ENCODE results near the gene SMDT1. TPM values are rescaled to one million over a fixed set of nuclear protein-coding genes. Genes with fewer than 3 reads are reported as not detected.

SMDT1 gene
- total and polyA plus RNA-seq, 2 experiments from 2014 or later, result 3.5 to 77.0 TPM

- no peak overlapping the region for H3K27ac ChIP-seq
- no peaks in the 10 kb centered on the region for H3K9me3 ChIP-seq (ENCODE audit: low read depth)
- no peaks in the 10 kb centered on the region for H3K9me2 ChIP-seq (ENCODE audit: insufficient read depth)
- H3K36me3 ChIP-seq (ENCODE audit: low read depth), result no peaks in the 10 kb centered on the region
- H2AFZ ChIP-seq, result no peak overlapping the region
- TF ChIP-seq EZH2 (IDR thresholded peaks at IDR 0.05; ENCODE audit: insufficient read depth, poor library complexity, severe bottlenecking) (no peak), EZH2phosphoT487 (IDR thresholded peaks at IDR 0.05; ENCODE audit: insufficient read depth, low read depth) (no peak)
- 85 to 91% methylated on average over 13 of the region's 13 CpGs for WGBS, 2 experiments (ENCODE audit: low coverage in 1 of 2, low lambda C conversion rate in 2 of 2, missing lambda C conversion rate in 2 of 2)
- in situ Hi-C loops (cut with MboI), result no loop called here
- H3F3A ChIP-seq (ENCODE audit: insufficient read depth), result no peaks in the 10 kb centered on the region
- no peaks in the 10 kb centered on the region for H4K20me1 ChIP-seq (ENCODE audit: insufficient read depth)
- no peak overlapping the region for H3K4me2 ChIP-seq (ENCODE audit: unreplicated experiment)
- no peak overlapping the region for H3K4me3 ChIP-seq
- no peak for DNase-seq
- H3K9ac ChIP-seq, result no peak overlapping the region
- H3K79me2 ChIP-seq (ENCODE audit: insufficient read depth), result no peaks in the 10 kb centered on the region; the same call in 1 of the 2 replicates
- no peaks in the 10 kb centered on the region for H3K27me3 ChIP-seq (replicated peaks; ENCODE audit: insufficient read depth)
- peaks cover 7% of the 10 kb centered on the region for H3K4me1 ChIP-seq (ENCODE audit: insufficient read depth)
Measured at GRCh38 chr22:42065438-42066125, 13.9 kb upstream of the SMDT1 start.

- Histone ChIP-seq H3K4me2 (ENCODE audit: unreplicated experiment) (no peak overlapping the region), H2AFZ (no peak overlapping the region), H3K9ac (no peak overlapping the region), H3K79me2 (ENCODE audit: insufficient read depth) (no peaks in the 10 kb centered on the region; the same call in 1 of the 2 replicates), H3F3A (ENCODE audit: insufficient read depth) (peaks cover 2% of the 10 kb centered on the region; the same call in 1 of the 2 replicates), H3K4me3 (no peak overlapping the region), H3K27ac (no peak overlapping the region), H3K27me3 (replicated peaks; ENCODE audit: insufficient read depth) (no peaks in the 10 kb centered on the region), H3K36me3 (ENCODE audit: low read depth) (no peaks in the 10 kb centered on the region), H3K9me2 (ENCODE audit: insufficient read depth) (no peaks in the 10 kb centered on the region), H3K9me3 (ENCODE audit: low read depth) (no peaks in the 10 kb centered on the region), H4K20me1 (ENCODE audit: insufficient read depth) (no peaks in the 10 kb centered on the region), H3K4me1 (ENCODE audit: insufficient read depth) (peaks cover 8% of the 10 kb centered on the region)
- DNase-seq, result no peak
- in situ Hi-C loops (cut with MboI), result no loop called here
- WGBS, 2 experiments (ENCODE audit: low coverage in 1 of 2, low lambda C conversion rate in 2 of 2, missing lambda C conversion rate in 2 of 2), result 96 to 99% methylated on average over 7 of the region's 7 CpGs
- no peak for TF ChIP-seq EZH2phosphoT487 (IDR thresholded peaks at IDR 0.05; ENCODE audit: insufficient read depth, low read depth)
- TF ChIP-seq EZH2 (IDR thresholded peaks at IDR 0.05; ENCODE audit: insufficient read depth, poor library complexity, severe bottlenecking), result no peak
Measured at GRCh38 chr22:42066126-42066761, 13.3 kb upstream of the SMDT1 start.

- in situ Hi-C loops (cut with MboI), result no loop called here
- H3K9ac ChIP-seq, result no peak overlapping the region
- H3K4me3 ChIP-seq, result no peak overlapping the region
- H3F3A ChIP-seq (ENCODE audit: insufficient read depth), result peaks cover 9% of the 10 kb centered on the region; the same call in 1 of the 2 replicates
- WGBS, 2 experiments (ENCODE audit: low coverage in 1 of 2, low lambda C conversion rate in 2 of 2, missing lambda C conversion rate in 2 of 2), result 96 to 98% methylated on average over 10 of the region's 10 CpGs
- no peaks in the 10 kb centered on the region for H3K36me3 ChIP-seq (ENCODE audit: low read depth)
- H3K27me3 ChIP-seq (replicated peaks; ENCODE audit: insufficient read depth), result no peaks in the 10 kb centered on the region
- no peaks in the 10 kb centered on the region; the same call in 1 of the 2 replicates for H3K79me2 ChIP-seq (ENCODE audit: insufficient read depth)
- TF ChIP-seq EZH2phosphoT487 (IDR thresholded peaks at IDR 0.05; ENCODE audit: insufficient read depth, low read depth) (no peak), EZH2 (IDR thresholded peaks at IDR 0.05; ENCODE audit: insufficient read depth, poor library complexity, severe bottlenecking) (no peak)
- H3K4me2 ChIP-seq (ENCODE audit: unreplicated experiment), result no peak overlapping the region
- H3K9me2 ChIP-seq (ENCODE audit: insufficient read depth), result no peaks in the 10 kb centered on the region
- no peaks in the 10 kb centered on the region for H4K20me1 ChIP-seq (ENCODE audit: insufficient read depth)
- DNase-seq, result no peak
- H3K27ac ChIP-seq, result no peak overlapping the region
- no peak overlapping the region for H2AFZ ChIP-seq
- peaks cover 13% of the 10 kb centered on the region for H3K4me1 ChIP-seq (ENCODE audit: insufficient read depth)
- H3K9me3 ChIP-seq (ENCODE audit: low read depth), result no peaks in the 10 kb centered on the region
Measured at GRCh38 chr22:42066937-42067336, 12.6 kb upstream of the SMDT1 start.

- Histone ChIP-seq H3K4me2 (ENCODE audit: unreplicated experiment) (no peak overlapping the region), H2AFZ (no peak overlapping the region), H3K9ac (no peak overlapping the region), H3K79me2 (ENCODE audit: insufficient read depth) (no peaks in the 10 kb centered on the region; the same call in 1 of the 2 replicates), H4K20me1 (ENCODE audit: insufficient read depth) (no peaks in the 10 kb centered on the region), H3K9me2 (ENCODE audit: insufficient read depth) (no peaks in the 10 kb centered on the region), H3K36me3 (ENCODE audit: low read depth) (no peaks in the 10 kb centered on the region), H3K27ac (no peak overlapping the region), H3F3A (ENCODE audit: insufficient read depth) (peaks cover 9% of the 10 kb centered on the region; the same call in 1 of the 2 replicates), H3K4me3 (no peak overlapping the region), H3K4me1 (ENCODE audit: insufficient read depth) (peaks cover 13% of the 10 kb centered on the region), H3K27me3 (replicated peaks; ENCODE audit: insufficient read depth) (no peaks in the 10 kb centered on the region), H3K9me3 (ENCODE audit: low read depth) (no peaks in the 10 kb centered on the region)
- in situ Hi-C loops (cut with MboI), result no loop called here
- no peak for DNase-seq
- no peak for TF ChIP-seq EZH2 (IDR thresholded peaks at IDR 0.05; ENCODE audit: insufficient read depth, poor library complexity, severe bottlenecking)
- no peak for TF ChIP-seq EZH2phosphoT487 (IDR thresholded peaks at IDR 0.05; ENCODE audit: insufficient read depth, low read depth)
- 91 to 92% methylated on average over 12 to 14 of the region's 14 CpGs for WGBS, 2 experiments (ENCODE audit: low coverage in 1 of 2, low lambda C conversion rate in 2 of 2, missing lambda C conversion rate in 2 of 2)
Measured at GRCh38 chr22:42067671-42068251, 11.7 kb upstream of the SMDT1 start.

All from GM23248 (cell line).